Measurements from ENCODE around the gene UNC5B. TPM values are rescaled to one million over a fixed set of nuclear protein-coding genes. Genes with fewer than 3 reads are reported as not detected.

The UNC5B gene
- polyA plus RNA-seq, 1 donor (not counting 4 experiments of a cell fraction or from before 2014, with no cell fraction given) = 1.1 TPM

DNA sequence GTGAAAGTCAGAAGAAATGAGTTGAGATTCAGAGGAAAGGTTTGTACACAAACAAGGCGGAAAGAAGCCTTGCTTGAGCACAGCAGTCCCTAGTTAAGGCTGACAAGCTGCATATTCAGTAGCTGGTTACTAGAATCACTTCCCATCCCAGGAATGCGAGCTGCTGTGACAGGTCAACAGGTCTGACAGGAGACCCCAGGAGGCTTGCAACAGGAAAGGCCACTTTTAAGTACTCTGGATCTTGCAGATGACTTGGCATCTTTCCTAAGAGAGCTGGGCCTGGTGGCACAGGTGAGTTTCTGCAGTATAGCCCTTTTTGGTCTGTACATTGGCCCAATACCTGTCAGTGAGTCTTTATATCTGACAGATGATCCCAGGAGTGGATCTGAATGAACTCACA, 35.7 kb upstream of the UNC5B start:
- DNase-seq (ENCODE audit: low read depth, low spot score) (no peak), FAIRE-seq (no peak)

GRCh38 chr10:71177651-71178199, 34.6 kb upstream of the UNC5B start:
- H3K36me3 ChIP-seq (ENCODE audit: control insufficient read depth in 2 of 2, extremely low read depth in 1 of 2, insufficient read depth in 2 of 2, low read length in 2 of 2) = no peaks in the 10 kb centered on the region
- H3K27ac ChIP-seq (ENCODE audit: control insufficient read depth, insufficient read depth, low read length) = no peak overlapping the region
- H3K9ac ChIP-seq (ENCODE audit: control insufficient read depth, extremely low read depth, insufficient read depth, low read length) = no peak overlapping the region
- peaks cover 15% of the 10 kb centered on the region for H3K27me3 ChIP-seq (ENCODE audit: control insufficient read depth, extremely low read depth, insufficient read depth, low read length)
- no peak overlapping the region for H3K4me3 ChIP-seq (ENCODE audit: control insufficient read depth in 2 of 3, extremely low read depth in 1 of 3, insufficient read depth in 2 of 3, low read depth in 1 of 3, low read length in 3 of 3)
- no peaks in the 10 kb centered on the region for H4K20me1 ChIP-seq (ENCODE audit: control insufficient read depth, extremely low read depth, insufficient read depth, low read length)
- no peaks in the 10 kb centered on the region for H3K9me3 ChIP-seq (ENCODE audit: control insufficient read depth, low read depth, low read length)
- H3K79me2 ChIP-seq (ENCODE audit: control insufficient read depth, insufficient read depth, low read length) = no peaks in the 10 kb centered on the region
- H3K9me1 ChIP-seq (ENCODE audit: control insufficient read depth, extremely low read depth, insufficient read depth, low read length) = no peaks in the 10 kb centered on the region
- DNase-seq (ENCODE audit: low read depth, low spot score) (no peak), FAIRE-seq (no peak)
- H3K4me1 ChIP-seq (ENCODE audit: control insufficient read depth, extremely low read depth, insufficient read depth, low read length) = no peaks in the 10 kb centered on the region
- dilution Hi-C loops (cut with MboI; ENCODE audit: extremely low pct_ligation_motif_present, low sequenced_read_pairs) = no loop called here
- no peak for TF ChIP-seq EZH2 (IDR thresholded peaks at IDR 0.05; ENCODE audit: low read length)
- TF ChIP-seq, protein P1, sequence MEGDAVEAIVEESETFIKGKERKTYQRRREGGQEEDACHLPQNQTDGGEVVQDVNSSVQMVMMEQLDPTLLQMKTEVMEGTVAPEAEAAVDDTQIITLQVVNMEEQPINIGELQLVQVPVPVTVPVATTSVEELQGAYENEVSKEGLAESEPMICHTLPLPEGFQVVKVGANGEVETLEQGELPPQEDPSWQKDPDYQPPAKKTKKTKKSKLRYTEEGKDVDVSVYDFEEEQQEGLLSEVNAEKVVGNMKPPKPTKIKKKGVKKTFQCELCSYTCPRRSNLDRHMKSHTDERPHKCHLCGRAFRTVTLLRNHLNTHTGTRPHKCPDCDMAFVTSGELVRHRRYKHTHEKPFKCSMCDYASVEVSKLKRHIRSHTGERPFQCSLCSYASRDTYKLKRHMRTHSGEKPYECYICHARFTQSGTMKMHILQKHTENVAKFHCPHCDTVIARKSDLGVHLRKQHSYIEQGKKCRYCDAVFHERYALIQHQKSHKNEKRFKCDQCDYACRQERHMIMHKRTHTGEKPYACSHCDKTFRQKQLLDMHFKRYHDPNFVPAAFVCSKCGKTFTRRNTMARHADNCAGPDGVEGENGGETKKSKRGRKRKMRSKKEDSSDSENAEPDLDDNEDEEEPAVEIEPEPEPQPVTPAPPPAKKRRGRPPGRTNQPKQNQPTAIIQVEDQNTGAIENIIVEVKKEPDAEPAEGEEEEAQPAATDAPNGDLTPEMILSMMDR (optimal IDR thresholded peaks at IDR 0.05 in 1 of 3, IDR thresholded peaks at IDR 0.05 in 1 of 3, conservative IDR thresholded peaks at IDR 0.05 in 1 of 3; ENCODE audit: extremely low read depth in 1 of 3, insufficient read depth in 2 of 3, low read length in 3 of 3) = no peak
- no peak overlapping the region for H2AFZ ChIP-seq (ENCODE audit: control insufficient read depth, low read length)
- H3K4me2 ChIP-seq (ENCODE audit: control insufficient read depth, extremely low read depth, insufficient read depth, low read depth, low read length) = no peak overlapping the region

More for the DNA sequence above, 35.7 kb upstream of the UNC5B start:
- Histone ChIP-seq H3K79me2 (ENCODE audit: control insufficient read depth, insufficient read depth, low read length) (no peaks in the 10 kb centered on the region), H3K4me2 (ENCODE audit: control insufficient read depth, extremely low read depth, insufficient read depth, low read depth, low read length) (no peak overlapping the region), H3K36me3 (ENCODE audit: control insufficient read depth in 2 of 2, extremely low read depth in 1 of 2, insufficient read depth in 2 of 2, low read length in 2 of 2) (no peaks in the 10 kb centered on the region), H3K9me1 (ENCODE audit: control insufficient read depth, extremely low read depth, insufficient read depth, low read length) (no peaks in the 10 kb centered on the region), H3K9me3 (ENCODE audit: control insufficient read depth, low read depth, low read length) (no peaks in the 10 kb centered on the region), H3K4me3 (ENCODE audit: control insufficient read depth in 2 of 3, extremely low read depth in 1 of 3, insufficient read depth in 2 of 3, low read depth in 1 of 3, low read length in 3 of 3) (no peak overlapping the region), H3K27me3 (ENCODE audit: control insufficient read depth, extremely low read depth, insufficient read depth, low read length) (peaks cover 17% of the 10 kb centered on the region), H3K27ac (ENCODE audit: control insufficient read depth, insufficient read depth, low read length) (no peak overlapping the region), H2AFZ (ENCODE audit: control insufficient read depth, low read length) (no peak overlapping the region), H3K4me1 (ENCODE audit: control insufficient read depth, extremely low read depth, insufficient read depth, low read length) (no peaks in the 10 kb centered on the region), H4K20me1 (ENCODE audit: control insufficient read depth, extremely low read depth, insufficient read depth, low read length) (no peaks in the 10 kb centered on the region), H3K9ac (ENCODE audit: control insufficient read depth, extremely low read depth, insufficient read depth, low read length) (no peak overlapping the region)
- dilution Hi-C loops (cut with MboI; ENCODE audit: extremely low pct_ligation_motif_present, low sequenced_read_pairs) = no loop called here
- no peak for TF ChIP-seq EZH2 (IDR thresholded peaks at IDR 0.05; ENCODE audit: low read length)
- TF ChIP-seq, protein P1 (optimal IDR thresholded peaks at IDR 0.05 in 1 of 3, IDR thresholded peaks at IDR 0.05 in 1 of 3, conservative IDR thresholded peaks at IDR 0.05 in 1 of 3; ENCODE audit: extremely low read depth in 1 of 3, insufficient read depth in 2 of 3, low read length in 3 of 3) = no peak
